ENCODE data around the gene PMPCA. TPM values are rescaled to one million over a fixed set of nuclear protein-coding genes. Genes with fewer than 3 reads are reported as not detected.

PMPCA gene
- total and polyA plus RNA-seq, 2 experiments from 2014 or later, result 61.3 to 88.2 TPM

GRCh38 chr9:136386018-136386417, 24.4 kb upstream of the PMPCA start:
- H3K36me3 Mint-ChIP-seq (ENCODE audit: low read depth), result peaks cover 71% of the 10 kb centered on the region
- ATAC-seq (no peak), DNase-seq (ENCODE audit: low spot score) (no peak)
- peaks cover 1% of the 10 kb centered on the region for H3K27me3 Mint-ChIP-seq (ENCODE audit: insufficient read depth, low read depth, poor library complexity)
- TF ChIP-seq CREB1 (CRISPR knock-in tag; IDR thresholded peaks at IDR 0.05; ENCODE audit: low read depth) (no peak), ZNF331 (CRISPR knock-in tag; IDR thresholded peaks at IDR 0.05; ENCODE audit: low read depth) (no peak), ETS1 (IDR thresholded peaks at IDR 0.05) (no peak), ZNF462 (CRISPR knock-in tag; IDR thresholded peaks at IDR 0.05) (no peak), NANOG (IDR thresholded peaks at IDR 0.05; ENCODE audit: borderline replicate concordance) (no peak), CTCF (conservative IDR thresholded peaks at IDR 0.05; ENCODE audit: low read depth in 2 of 2) (no peak), ZNF114 (CRISPR knock-in tag; IDR thresholded peaks at IDR 0.05) (no peak), STAT1 (IDR thresholded peaks at IDR 0.05; ENCODE audit: unreplicated experiment) (no peak), EZH2phosphoT487 (IDR thresholded peaks at IDR 0.05; ENCODE audit: unreplicated experiment) (no peak), POLR2AphosphoS5 (IDR thresholded peaks at IDR 0.05; ENCODE audit: low read depth) (no peak), EZH2 (IDR thresholded peaks at IDR 0.05; ENCODE audit: low read depth, unreplicated experiment) (no peak), JUNB (IDR thresholded peaks at IDR 0.05; ENCODE audit: unreplicated experiment) (no peak), REST (IDR thresholded peaks at IDR 0.05; ENCODE audit: unreplicated experiment) (no peak)
- H3K4me1 Mint-ChIP-seq, result no peaks in the 10 kb centered on the region
- Histone ChIP-seq H3K36me3 (ENCODE audit: insufficient read depth) (peaks cover 25% of the 10 kb centered on the region), H3F3A (replicated peaks; ENCODE audit: low read depth) (0 out of 2 replicates have a peak, but pooled peaks cover 3% of the 10 kb centered on the region), H3K27me3 (ENCODE audit: insufficient read depth) (no peaks in the 10 kb centered on the region), H3K79me2 (replicated peaks; ENCODE audit: insufficient read depth) (0 out of 2 replicates have a peak, but pooled peaks cover 2% of the 10 kb centered on the region), H2AFZ (no peak overlapping the region), H3K4me2 (no peak overlapping the region), H3K4me1 (ENCODE audit: insufficient read depth) (no peaks in the 10 kb centered on the region), H4K20me1 (replicated peaks; ENCODE audit: insufficient read depth) (peaks cover 12% of the 10 kb centered on the region), H3K9me2 (ENCODE audit: insufficient read depth) (no peaks in the 10 kb centered on the region), H3K27ac (ENCODE audit: low read depth) (no peak overlapping the region), H3K4me3 (no peak overlapping the region)
- no peak overlapping the region for H3K27ac Mint-ChIP-seq
- H3K4me3 Mint-ChIP-seq, result no peak overlapping the region
- no peaks in the 10 kb centered on the region for H3K9me3 Mint-ChIP-seq

All from GM23338 (cell line).